ENCODE results near the gene UPF1.
A peak's percentile ranks its signal among the peaks of the same experiment; 100 is the strongest.

DNA sequence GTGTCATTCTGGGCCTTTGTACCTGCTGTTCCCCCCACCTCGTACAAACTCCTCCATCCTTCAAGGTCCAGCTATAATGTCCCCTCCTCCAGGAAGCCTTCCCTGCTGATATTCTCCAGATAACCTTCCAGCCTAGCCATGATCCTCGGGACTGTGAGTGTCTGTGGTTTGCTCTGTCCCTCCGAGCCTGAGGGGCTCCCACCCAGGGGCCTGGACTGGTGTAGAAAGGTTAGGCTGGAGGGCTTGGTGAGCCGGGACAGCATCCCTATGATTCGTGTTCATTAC is 37.8 kb upstream of the UPF1 start:
- TF ChIP-seq, protein P1, sequence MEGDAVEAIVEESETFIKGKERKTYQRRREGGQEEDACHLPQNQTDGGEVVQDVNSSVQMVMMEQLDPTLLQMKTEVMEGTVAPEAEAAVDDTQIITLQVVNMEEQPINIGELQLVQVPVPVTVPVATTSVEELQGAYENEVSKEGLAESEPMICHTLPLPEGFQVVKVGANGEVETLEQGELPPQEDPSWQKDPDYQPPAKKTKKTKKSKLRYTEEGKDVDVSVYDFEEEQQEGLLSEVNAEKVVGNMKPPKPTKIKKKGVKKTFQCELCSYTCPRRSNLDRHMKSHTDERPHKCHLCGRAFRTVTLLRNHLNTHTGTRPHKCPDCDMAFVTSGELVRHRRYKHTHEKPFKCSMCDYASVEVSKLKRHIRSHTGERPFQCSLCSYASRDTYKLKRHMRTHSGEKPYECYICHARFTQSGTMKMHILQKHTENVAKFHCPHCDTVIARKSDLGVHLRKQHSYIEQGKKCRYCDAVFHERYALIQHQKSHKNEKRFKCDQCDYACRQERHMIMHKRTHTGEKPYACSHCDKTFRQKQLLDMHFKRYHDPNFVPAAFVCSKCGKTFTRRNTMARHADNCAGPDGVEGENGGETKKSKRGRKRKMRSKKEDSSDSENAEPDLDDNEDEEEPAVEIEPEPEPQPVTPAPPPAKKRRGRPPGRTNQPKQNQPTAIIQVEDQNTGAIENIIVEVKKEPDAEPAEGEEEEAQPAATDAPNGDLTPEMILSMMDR (IDR thresholded peaks at IDR 0.05) = no peak
- TF ChIP-seq, protein P2, sequence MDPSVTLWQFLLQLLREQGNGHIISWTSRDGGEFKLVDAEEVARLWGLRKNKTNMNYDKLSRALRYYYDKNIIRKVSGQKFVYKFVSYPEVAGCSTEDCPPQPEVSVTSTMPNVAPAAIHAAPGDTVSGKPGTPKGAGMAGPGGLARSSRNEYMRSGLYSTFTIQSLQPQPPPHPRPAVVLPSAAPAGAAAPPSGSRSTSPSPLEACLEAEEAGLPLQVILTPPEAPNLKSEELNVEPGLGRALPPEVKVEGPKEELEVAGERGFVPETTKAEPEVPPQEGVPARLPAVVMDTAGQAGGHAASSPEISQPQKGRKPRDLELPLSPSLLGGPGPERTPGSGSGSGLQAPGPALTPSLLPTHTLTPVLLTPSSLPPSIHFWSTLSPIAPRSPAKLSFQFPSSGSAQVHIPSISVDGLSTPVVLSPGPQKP (IDR thresholded peaks at IDR 0.05; ENCODE audit: low read depth, low read length) = no peak
- TF ChIP-seq ZFP36 (IDR thresholded peaks at IDR 0.05; ENCODE audit: borderline replicate concordance, partially characterized antibody) = peak; percentile 67
- no peak for TF ChIP-seq ZNF302 (CRISPR knock-in tag; IDR thresholded peaks at IDR 0.05)
- TF ChIP-seq KDM5A (IDR thresholded peaks at IDR 0.05) = no peak
- TF ChIP-seq, protein P3, sequence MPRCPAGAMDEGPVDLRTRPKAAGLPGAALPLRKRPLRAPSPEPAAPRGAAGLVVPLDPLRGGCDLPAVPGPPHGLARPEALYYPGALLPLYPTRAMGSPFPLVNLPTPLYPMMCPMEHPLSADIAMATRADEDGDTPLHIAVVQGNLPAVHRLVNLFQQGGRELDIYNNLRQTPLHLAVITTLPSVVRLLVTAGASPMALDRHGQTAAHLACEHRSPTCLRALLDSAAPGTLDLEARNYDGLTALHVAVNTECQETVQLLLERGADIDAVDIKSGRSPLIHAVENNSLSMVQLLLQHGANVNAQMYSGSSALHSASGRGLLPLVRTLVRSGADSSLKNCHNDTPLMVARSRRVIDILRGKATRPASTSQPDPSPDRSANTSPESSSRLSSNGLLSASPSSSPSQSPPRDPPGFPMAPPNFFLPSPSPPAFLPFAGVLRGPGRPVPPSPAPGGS (IDR thresholded peaks at IDR 0.05) = no peak
- no peak for TF ChIP-seq EHF (CRISPR knock-in tag; IDR thresholded peaks at IDR 0.05)
- no peak for TF ChIP-seq HEYL (CRISPR knock-in tag; IDR thresholded peaks at IDR 0.05)
- no peak for TF ChIP-seq FOXS1 (CRISPR knock-in tag; IDR thresholded peaks at IDR 0.05)
- TF ChIP-seq, protein P4, sequence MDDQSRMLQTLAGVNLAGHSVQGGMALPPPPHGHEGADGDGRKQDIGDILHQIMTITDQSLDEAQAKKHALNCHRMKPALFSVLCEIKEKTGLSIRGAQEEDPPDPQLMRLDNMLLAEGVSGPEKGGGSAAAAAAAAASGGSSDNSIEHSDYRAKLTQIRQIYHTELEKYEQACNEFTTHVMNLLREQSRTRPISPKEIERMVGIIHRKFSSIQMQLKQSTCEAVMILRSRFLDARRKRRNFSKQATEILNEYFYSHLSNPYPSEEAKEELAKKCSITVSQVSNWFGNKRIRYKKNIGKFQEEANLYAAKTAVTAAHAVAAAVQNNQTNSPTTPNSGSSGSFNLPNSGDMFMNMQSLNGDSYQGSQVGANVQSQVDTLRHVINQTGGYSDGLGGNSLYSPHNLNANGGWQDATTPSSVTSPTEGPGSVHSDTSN (IDR thresholded peaks at IDR 0.05) = no peak
- TF ChIP-seq, protein P5, sequence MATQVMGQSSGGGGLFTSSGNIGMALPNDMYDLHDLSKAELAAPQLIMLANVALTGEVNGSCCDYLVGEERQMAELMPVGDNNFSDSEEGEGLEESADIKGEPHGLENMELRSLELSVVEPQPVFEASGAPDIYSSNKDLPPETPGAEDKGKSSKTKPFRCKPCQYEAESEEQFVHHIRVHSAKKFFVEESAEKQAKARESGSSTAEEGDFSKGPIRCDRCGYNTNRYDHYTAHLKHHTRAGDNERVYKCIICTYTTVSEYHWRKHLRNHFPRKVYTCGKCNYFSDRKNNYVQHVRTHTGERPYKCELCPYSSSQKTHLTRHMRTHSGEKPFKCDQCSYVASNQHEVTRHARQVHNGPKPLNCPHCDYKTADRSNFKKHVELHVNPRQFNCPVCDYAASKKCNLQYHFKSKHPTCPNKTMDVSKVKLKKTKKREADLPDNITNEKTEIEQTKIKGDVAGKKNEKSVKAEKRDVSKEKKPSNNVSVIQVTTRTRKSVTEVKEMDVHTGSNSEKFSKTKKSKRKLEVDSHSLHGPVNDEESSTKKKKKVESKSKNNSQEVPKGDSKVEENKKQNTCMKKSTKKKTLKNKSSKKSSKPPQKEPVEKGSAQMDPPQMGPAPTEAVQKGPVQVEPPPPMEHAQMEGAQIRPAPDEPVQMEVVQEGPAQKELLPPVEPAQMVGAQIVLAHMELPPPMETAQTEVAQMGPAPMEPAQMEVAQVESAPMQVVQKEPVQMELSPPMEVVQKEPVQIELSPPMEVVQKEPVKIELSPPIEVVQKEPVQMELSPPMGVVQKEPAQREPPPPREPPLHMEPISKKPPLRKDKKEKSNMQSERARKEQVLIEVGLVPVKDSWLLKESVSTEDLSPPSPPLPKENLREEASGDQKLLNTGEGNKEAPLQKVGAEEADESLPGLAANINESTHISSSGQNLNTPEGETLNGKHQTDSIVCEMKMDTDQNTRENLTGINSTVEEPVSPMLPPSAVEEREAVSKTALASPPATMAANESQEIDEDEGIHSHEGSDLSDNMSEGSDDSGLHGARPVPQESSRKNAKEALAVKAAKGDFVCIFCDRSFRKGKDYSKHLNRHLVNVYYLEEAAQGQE (IDR thresholded peaks at IDR 0.05) = no peak
- no peak for TF ChIP-seq EP300 (IDR thresholded peaks at IDR 0.05)

Measured in A549 (cell line).